Femur (tissue), 1 donor: ENCODE results near the gene PAM.
"Not testable (repeated sequence)": the region's sequence is repeated elsewhere in the genome, so short reads cannot be mapped to it uniquely, and the experiment has no call there.

Source experiments
- DNase-seq: peaks from one replicate; pipeline ENCODE4 v3.0.0-alpha.2; 2017

The PAM gene

DNA sequence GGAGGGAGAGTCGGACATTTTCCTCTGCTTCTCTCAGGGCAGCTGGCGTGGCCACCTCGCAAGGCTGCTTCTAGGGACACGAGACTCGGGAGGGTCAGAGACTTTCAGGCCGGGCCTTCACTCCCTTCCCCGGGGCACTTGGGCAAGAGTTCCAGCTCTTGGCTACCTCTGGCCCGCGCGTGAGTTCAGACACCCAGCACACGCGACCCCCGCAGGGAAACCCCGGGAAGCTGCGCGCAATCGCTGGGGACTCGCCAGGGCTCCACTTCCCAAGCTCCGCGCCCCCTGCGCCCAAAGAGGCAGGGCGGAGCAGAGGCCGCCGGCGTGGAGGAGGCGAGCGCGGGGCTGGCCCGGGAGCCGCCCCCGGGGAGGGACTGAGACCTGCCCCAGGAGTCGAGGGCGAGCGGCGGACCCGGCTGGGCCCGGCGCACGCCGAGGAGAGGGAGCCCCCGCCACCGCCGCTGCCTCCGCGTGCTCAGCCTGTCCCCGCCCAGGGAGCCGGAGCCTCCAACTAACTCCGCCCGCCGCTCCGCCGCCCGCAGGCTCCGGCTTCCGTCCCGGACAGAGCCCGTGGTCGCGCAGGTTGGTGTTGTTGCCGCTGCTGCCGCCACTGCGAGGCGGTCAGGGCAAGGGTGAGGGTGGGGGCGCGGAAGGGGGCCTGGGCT is at the start of gene PAM:
TSS of gene PAM (plus strand) at position 539 of the 665 bp plus-strand sequence. CDS start 110,891 bp downstream, outside the sequence.
- DNase-seq = peak; percentile 88

DNA sequence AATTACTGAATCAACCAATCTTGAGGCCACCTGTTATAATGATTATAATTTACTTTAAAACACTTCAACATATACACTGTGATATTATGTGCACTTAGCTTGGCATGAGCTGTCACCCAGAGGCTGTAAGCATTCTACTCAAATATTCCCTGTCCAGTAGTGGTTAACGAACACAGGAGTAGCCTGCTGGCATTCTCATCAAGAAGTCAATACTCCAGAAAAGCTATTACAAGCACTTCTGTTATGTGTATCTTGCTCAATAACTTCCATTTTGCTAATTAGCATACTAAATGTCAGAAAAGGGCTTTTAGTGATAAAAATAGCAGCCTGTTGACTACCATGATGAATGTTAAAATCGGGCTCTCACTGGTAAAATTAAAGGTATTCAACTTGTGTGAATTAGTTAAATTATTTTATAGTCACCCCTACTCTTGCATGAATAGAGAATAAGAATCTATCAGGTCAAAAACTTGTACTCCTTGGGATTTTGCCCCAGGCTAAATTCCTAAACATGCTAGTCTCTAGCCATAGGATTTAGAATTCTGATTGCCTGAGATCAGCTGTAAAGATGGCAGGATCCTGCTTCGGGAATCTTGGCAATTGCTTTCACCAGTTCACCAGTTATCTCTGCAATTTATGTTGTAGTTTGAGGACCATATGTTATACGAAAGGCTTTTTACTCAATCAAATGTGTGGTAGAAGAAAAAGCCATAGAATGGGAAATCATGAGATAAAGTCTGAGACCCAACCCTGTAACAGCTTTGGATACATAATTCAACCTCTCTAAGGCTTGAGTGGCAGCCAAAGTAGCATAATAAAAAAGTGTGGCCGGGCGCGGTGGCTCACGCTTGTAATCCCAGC is 43.4 kb upstream of the PAM start:
- no peak for DNase-seq

DNA sequence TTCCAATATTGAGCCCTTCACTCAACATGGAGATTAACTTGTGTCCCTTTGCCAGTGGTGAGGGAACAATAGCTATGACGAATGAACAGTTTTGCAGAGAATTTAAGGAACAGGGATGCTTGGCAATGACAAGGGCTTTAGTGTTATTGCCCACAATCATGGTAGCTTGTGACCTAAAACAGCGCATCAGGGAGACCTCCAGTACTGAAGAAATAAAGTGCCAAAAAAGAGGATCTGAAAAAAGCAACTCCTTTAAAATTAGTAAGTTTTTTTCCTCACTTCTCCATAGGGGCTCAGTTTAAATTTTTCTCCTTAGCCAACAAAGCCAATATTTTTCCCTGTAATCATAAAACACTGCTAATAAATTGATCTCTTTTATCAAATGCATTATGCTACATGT is 41.8 kb upstream of the PAM start:
- DNase-seq = no peak

DNA sequence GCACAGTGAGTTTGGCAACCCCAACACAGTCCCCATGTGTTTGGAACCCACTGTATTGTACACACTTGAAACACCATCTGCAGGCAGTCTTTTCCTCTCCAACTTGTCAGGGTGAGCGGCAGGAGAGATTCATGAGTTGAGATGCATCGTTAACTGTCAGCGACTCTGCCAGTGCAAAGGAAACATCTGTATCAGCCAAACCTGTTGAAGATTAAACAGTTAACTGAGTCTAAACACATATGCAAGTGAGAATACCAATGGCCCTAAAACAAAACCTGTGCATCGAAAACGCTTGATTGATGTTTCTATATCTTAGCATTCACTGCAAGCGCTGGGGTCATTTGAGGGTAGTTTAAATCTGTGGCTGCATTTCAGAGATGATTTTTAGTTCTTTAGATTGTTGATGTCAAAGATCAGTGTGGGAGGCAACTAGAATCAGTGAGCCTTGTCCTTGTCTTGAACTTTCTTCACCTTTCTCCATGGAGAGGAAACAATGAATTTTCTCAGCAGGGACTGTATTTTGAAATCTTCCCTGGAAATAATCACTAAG is 41.3 kb upstream of the PAM start:
- DNase-seq = no peak

DNA sequence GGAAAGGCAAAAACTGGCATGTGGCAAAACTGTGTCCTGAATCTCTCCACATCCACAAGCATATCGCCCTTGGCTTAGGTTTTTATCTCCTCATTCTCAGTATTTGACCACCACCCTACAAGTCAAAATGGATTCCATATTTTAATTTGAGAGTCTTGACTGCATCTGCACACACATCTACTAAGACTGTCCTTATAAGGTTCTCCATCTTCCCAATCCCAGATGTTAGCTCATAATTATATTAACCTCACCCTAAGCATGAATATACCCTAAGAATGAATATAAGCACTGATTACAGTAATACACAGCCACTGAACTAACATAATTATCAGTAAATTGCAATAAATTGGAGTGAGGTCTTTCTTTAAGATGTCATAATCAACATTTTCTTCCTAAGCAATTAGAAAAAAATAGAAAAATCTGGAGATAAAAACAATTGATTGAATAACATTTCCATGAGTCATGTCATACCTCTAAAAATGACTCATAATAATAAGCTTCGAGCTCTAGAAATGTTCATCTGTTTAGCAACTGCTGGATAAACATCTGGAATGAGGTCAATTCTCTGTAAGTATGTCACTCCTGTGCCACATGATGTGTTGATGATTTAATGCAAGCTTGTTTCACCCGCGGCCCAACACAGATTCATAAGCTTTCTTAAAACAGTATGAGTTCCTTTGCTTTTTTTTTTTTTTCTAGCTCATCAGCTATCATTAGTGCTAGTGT is 39.9 kb upstream of the PAM start:
- DNase-seq = no peak

DNA sequence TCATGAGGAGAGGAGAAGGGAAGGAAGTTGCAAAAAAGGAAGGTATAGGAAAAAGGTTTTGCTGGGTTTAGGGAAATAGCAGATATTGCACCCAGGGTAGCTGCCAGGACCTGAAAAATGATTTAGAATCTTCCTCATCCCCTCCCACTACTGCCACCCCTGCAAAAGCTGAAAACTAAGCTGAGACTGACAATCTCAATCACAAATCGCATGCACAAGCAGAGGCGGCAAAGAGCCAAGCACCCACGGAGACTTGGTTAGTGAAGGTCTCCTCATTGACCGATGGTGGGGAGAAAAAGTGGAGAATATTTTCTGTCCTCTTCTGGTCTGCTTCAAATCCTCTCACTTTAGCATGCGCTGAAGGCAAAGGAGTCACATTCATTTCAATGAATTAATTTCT is 39.1 kb upstream of the PAM start:
- no peak for DNase-seq

DNA sequence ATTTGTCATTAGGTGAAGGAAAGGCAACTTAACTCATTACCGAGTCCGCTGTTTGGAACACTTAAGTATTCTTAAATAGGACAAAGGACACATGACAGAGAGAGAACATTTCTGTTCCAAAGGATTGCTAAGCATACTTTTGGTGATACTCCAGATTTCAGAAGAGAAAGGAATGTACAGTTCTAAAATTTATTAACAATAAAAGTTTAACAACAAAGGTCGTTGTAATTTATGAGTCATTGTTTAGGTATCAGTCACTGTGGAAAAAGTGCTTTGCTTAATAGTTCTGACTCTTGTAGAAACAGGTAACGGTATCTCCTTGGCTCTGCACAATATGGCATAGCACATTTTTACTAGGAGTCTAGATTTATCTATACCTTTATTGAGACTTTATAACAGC is 36.3 kb upstream of the PAM start:
- no peak for DNase-seq

DNA sequence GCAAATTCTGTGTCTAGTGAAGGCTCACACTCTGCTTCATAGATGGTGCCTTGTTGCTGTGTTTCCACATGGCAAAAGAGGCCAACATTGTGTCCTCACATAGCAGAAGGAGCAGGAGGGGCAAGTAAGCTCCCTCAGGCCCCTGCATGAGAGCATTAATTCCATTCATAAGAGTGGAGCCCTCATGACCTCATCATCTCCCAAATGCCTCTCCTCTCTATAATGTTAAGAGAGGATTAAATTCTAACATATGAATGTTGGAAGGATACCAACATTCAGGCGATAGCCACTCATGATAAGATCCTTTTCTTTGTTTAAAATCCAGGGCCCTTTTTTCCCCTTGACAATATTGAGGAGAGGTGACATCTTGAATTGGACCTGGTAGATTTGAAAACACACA is 35.2 kb upstream of the PAM start:
- DNase-seq = no peak

DNA sequence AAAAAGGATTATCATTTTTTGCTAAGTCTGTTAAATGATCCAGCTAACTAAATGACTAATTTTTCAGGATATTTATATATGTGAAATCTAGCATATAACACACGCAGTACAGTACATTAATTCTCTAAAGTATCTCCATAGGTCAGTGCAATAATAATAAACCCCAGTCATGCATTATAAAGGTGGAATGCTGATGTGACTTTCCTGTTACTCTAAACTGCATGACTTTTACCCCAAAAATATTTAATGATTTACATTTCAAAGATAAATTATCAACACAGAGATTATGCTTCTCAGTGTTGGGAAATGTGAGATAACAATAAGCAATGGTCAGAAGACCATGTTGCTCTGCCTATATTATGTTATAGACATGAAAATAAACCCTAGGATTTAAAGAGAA is 34.1 kb upstream of the PAM start:
- no peak for DNase-seq

DNA sequence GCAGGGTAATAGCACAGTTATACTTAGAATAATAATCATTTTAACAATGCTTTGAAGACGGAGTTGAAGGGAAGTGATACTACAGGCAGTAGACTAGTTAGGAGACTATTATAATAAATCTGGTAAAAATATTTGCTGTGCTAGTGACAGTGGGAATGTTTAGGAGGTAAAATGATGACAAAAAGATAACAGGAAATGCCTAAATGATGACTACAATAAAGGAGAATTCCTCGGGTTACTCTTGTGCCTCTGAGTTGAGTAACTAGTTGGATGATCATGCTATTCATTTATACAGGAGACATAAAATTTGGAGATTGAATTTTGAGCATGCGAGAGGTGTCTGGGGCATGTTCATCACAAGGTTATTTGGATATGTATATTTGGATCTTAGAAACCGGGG is 32.2 kb upstream of the PAM start:
- DNase-seq = no peak

DNA sequence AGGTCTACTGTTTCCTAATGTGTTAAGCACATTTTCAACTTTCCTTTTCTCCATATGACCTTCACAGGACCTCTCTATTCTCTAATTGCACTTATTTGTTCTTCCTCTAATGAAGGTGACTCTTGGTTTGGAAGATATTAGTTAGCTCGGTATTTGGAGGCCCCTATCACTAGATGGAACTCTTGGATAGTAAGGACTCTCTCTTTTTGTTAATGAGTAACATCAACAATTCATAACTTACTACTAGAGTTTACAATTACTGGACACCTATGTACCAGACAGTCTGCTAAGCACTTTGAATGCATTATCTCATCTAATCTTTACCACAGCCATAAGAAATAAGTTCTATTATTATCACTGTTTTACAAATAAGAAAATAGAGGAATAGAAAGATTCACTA is 23.4 kb upstream of the PAM start:
- no peak for DNase-seq

DNA sequence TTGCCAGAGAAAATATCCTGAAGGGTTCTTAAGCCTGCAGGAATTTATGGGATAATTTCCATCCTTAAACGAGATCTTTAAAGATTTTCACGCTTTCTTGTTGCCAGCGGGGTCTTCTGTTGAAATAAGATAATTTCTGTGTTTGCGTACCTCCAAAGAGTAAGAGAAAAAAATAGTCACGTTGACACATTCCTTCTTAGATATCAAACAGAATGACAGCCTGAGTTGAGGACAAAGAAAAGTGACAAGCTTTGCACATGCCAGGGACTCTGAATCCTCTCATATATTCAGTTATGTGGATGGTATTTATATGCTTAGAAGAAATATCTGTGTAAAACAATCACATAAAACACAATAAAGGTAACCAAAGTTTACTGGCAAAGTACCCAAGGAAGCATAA is 21.6 kb upstream of the PAM start:
- no peak for DNase-seq

DNA sequence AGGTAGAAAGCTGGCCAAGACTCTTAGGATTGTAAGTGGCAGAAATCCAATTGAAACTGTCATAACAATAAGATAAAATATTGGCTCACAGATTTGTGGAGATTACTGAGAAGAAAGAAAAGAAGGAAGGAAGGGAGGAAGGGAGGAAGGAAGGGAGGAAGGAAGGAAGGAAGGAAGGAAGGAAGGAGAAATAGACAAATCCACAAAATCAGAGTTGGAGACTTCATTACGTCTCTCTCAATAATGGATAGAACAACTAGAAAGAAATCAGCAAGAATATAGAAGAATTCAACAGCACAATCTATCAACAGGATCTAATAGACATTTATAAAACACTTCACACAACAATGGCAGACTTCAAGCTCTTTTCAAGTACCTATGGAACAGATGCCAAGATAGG is 17.9 kb upstream of the PAM start:
- DNase-seq = no peak

DNA sequence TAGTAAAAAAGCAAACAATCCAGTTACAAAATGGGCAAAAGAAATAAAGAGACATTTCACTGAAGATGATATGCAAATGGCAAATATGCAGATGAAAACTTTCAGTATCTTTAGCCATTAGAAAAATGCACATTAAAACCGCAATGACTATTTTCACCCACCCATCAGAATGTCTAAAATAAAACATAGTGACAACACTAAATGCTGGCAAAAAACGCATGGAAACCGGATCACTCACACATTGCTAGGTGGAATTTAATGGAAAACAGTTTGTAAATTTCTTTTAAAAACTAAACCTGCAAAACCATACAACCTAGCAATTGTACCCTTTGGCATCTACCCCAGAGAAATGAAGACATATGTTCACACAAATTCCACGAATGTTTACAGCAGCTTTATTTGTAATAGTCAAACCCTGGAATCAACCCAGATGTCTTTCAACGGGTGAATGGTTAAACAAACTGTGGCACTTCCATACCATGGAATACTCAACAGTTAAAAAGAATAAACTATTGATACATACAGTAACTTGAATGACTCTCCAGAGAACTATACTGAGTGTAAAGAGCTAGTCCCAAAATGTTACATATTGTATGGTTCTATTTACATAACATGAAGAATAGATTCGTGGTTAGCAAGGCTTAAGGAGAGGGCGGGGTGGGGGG is 17.2 kb upstream of the PAM start:
- DNase-seq = no peak

DNA sequence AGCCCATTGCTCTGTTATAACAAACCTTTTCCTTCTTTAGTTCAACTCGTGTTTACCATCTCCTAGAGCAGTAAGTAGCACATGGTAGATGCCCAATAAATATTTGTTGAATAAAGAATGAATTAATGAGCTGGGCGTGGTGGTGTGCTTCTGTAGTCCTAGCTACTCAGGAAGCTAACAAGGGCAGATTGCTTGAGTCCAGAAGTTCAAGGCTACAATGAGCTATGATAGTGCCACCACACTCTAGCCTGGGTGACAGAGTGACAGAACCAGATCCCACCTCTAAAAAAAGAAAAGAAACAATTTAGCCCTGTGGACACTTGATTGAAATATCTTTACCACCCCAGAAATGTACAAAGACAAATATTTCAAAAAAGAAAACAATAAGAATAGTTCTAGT is 14.6 kb upstream of the PAM start:
- DNase-seq = no peak

DNA sequence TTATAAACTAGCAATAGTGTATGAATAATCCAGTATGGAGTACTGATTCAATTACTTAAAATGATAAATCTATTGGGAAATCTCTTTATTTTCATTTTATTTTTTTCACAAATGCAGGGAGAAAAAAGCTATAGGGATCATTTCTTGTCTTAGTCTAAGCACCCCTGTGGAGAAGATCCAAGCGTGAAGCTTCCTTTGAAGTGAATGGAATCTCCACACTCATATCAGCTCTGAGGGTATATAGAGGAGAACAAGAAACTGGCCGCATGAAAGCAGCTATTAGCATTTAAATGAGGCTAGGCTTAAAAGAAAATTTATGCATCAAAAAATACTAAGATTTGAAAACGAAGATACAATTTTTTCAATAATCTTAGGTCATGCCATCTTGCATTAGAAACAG is 12.9 kb upstream of the PAM start:
- DNase-seq = no peak

DNA sequence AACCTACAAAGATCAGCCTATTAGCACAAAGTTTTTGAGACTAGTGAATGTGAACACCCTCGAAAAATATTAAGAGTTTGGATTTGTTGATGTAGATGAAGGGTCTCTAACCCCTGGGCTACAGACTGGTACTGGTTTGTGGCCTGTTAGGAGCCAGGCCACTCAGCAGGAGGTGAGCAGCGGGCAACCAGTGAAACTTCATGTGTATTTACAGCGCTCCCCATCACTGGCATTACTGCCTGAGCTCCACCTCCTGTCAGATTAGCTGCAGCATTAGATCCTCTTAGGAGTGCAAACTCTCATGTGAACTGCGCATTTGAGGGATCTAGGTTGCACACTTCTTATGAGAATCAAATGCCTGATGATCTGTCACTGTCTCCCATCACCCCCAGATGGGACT is 11.2 kb upstream of the PAM start:
- no peak for DNase-seq

DNA sequence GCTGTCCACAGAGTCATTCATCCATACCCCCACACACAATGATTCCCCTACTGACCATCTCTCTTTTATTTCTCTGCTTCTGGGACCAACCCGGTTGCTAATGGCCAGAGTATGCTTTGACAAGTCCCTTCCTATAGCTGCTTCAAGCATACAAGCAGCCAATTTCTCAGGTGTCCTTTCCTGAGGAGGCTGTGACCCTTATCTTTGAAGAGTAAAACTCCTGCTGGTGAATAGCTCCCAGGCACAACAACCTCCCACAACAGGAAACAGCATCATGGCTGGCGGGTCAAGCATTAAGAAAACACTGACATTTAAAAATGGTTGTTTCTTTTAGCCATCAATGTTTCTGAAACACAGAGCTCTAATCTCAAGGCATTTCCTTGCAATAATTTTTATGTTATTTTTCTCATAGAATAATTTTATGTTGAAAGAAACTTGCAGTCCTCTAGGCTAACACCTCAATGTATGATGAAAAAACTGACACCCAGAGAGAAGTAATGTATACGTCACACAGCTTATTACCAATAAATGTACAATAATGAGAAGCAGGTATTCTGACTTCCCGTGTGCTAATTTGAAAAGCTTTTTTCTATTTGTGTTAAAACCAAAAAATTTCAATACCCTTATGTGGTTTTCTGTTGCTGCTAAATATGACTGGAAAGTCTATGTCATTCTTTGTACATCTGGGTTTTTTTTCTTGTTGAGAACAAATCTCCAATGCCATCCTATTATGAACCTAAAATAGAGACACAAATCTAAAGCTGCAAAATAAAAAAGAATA is 7.5 kb upstream of the PAM start:
- DNase-seq = no peak

DNA sequence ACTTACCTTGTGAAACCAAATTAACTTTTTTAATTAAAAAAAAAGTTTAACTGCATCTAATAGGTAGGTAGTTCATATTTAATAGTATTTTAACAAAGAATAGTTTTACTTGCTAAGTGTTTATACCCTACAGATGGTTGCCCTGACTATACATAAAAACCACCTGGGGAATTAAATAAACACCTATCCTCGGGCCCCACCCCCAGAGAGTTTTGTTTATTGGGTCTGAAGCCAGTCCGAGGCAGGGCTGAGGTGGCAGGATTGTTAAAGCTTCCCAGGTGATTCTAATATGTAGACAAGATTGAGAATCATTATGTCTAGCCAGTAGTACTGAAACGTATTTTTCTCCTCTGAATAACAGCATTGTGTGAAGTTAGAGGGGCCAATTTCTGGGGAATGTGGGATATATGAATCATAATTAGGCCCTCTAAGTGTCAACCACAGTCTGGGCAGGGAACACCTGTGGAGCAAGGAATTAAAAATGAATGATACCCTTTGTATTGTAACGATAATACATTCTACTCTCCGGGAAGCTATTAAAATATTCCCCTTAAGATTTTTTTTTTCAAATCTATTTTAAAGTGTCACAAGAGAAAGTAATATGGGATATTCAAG is 5.6 kb upstream of the PAM start:
- DNase-seq = no peak

DNA sequence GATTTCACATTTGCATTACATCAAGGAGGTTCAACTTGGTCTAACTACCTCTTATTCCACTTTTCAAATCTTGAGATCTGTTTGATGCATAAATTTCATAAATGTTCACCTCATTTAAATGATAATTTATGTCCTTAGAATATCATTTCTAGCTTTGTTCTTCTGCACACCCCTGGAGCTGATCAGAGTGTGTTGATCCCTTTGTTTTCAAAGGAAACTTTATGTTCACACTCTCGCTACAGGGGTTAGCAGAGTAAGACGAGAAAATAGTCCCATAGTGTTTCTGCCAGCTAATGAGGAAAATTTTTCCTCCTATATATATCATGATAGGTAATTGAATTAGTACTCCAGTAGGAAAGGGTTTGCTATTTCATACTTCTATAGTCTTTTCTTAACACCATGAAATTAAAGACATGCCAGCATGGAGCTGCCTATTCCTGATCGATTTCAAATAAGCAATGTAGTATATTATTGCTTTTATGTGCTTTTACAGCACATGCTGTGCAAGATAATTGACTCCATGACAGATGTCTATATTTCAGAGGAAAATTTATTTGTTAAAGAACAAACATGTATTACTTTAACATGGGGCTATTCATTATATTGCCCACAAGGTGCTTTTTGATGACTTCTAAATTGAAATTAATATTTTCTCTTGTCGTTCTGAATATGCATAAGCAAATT is 4.8 kb upstream of the PAM start:
- no peak for DNase-seq

DNA sequence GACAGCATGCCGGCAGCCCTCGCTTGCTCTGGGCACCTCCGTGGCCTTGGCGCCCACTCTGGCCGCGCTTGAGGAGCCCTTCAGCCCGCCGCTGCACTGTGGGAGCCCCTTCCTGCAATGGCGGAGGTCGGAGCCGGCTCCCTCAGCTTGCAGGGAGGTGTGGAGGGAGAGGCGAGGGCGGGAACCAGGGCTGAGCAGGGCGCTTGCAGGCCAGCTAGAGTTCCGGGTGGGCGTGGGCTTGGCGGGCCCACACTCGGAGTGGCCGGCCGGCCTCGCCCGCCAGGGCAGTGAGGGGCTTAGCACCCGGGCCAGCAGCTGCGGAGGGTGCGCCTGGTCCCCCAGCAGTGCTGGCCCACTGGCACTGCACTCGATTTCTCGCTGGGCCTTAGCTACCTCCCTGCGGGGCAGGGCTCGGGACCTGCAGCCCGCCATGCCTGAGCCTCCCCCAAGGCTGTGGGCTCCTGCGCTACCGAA is 3.2 kb upstream of the PAM start:
- DNase-seq = not testable (repeated sequence)
